22Rv1 (cell line): ENCODE measurements around the gene PKP4.

Experiments
- H3K27ac ChIP-seq: fragments of 450-650 bp; 2 replicates; pipeline ENCODE4 v1.5.1; 2017
- CTCF ChIP-seq: fragments of 450-650 bp; IDR thresholded peaks from 2 replicates; pipeline ENCODE4 v1.5.1; 2017; ENCODE audit warnings: mild to moderate bottlenecking
- ZFX ChIP-seq: fragments of 450-650 bp; IDR thresholded peaks from 2 replicates; pipeline ENCODE4 v1.6.1; 2017; ENCODE audit warnings: antibody characterized with exemption, borderline replicate concordance

The PKP4 gene

GRCh38 chr2:158484892-158485556, 28.3 kb downstream of the PKP4 start:
- no peak overlapping the region for H3K27ac ChIP-seq
- no peak for TF ChIP-seq ZFX
- no peak for TF ChIP-seq CTCF

- no peak for TF ChIP-seq ZFX
- TF ChIP-seq CTCF: no peak
Observed at GRCh38 chr2:158486150-158486969, 29.6 kb downstream of the PKP4 start.

GRCh38 chr2:158486970-158487325, 30.2 kb downstream of the PKP4 start:
- TF ChIP-seq CTCF (no peak), ZFX (no peak)

More at GRCh38 chr2:158486150-158486969, 29.6 kb downstream of the PKP4 start:
- no peak overlapping the region for H3K27ac ChIP-seq

GRCh38 chr2:158487419-158487818, 30.7 kb downstream of the PKP4 start:
- H3K27ac ChIP-seq: no peak overlapping the region
- no peak for TF ChIP-seq ZFX

More at GRCh38 chr2:158486970-158487325, 30.2 kb downstream of the PKP4 start:
- no peak overlapping the region for H3K27ac ChIP-seq

GRCh38 chr2:158488442-158489216, 31.9 kb downstream of the PKP4 start:
- TF ChIP-seq CTCF: no peak
- TF ChIP-seq ZFX: no peak
- no peak overlapping the region for H3K27ac ChIP-seq

GRCh38 chr2:158489366-158490112, 32.8 kb downstream of the PKP4 start:
- TF ChIP-seq ZFX (no peak), CTCF (no peak)
- H3K27ac ChIP-seq: no peak overlapping the region

- no peak overlapping the region for H3K27ac ChIP-seq
- TF ChIP-seq ZFX (no peak), CTCF (no peak)
Observed at GRCh38 chr2:158491072-158491471, 34.3 kb downstream of the PKP4 start.
